ENCODE data around the gene MAST4. TPM values are rescaled to one million over a fixed set of nuclear protein-coding genes. Genes with fewer than 3 reads are reported as not detected.

MAST4 gene
- total RNA-seq, 4 donors from 2014 or later: 16.2 to 32.8 (median 25.0) TPM

DNA sequence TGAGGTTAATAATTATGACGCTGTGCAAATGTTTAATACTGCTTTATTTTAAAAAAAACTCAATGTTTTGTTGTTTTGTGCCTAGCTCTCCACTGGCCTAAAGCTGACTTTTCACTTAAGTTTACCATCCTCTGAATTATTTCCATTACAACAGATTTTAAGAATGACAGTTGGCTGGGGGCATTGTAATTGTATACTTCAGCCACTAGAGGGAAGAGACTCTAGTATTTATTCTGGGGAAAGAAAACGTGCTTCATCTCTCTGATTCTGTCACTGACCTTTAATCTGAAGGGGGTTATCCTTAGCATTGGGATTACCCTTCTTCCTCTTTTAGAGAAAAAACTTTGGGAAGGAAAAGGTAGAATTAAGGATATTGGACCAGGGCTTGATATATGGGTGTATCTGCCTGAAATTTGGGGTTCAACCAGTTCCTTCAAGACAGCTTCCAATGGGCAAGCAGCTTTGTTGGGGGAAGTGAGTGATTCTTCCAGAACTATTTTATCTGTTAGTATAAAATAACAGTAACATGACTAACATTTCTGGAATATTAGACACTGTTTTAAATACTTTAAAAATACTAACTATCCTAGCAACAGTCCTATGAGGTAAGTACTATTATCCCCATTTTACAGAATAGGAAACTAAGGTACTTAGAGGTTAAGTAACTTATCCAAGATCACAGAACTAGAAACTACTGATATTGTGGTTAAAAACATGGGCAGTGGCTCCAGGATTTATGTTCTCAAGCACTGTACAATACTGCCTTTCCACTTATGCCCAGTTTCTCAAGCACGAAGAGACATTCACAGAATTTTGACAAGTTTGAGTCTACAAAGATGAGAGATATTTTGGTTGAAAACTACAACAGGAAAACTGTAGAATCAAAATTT, 392.0 kb downstream of the MAST4 start:
- no peak for ATAC-seq
- WGBS, 2 donors (ENCODE audit: low coverage in 1 of 2): 48% methylated on average over 3 of the region's 3 CpGs
- no peaks in the 10 kb centered on the region for H3K27me3 ChIP-seq
- no peaks in the 10 kb centered on the region for H3K36me3 ChIP-seq
- H3K4me3 ChIP-seq: no peak overlapping the region
- TF ChIP-seq, protein P1, sequence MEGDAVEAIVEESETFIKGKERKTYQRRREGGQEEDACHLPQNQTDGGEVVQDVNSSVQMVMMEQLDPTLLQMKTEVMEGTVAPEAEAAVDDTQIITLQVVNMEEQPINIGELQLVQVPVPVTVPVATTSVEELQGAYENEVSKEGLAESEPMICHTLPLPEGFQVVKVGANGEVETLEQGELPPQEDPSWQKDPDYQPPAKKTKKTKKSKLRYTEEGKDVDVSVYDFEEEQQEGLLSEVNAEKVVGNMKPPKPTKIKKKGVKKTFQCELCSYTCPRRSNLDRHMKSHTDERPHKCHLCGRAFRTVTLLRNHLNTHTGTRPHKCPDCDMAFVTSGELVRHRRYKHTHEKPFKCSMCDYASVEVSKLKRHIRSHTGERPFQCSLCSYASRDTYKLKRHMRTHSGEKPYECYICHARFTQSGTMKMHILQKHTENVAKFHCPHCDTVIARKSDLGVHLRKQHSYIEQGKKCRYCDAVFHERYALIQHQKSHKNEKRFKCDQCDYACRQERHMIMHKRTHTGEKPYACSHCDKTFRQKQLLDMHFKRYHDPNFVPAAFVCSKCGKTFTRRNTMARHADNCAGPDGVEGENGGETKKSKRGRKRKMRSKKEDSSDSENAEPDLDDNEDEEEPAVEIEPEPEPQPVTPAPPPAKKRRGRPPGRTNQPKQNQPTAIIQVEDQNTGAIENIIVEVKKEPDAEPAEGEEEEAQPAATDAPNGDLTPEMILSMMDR (IDR thresholded peaks at IDR 0.05): peak; percentile 83 to 92 (median 88)
- TF ChIP-seq POLR2AphosphoS5 (IDR thresholded peaks at IDR 0.05): no peak
- H3K9me3 ChIP-seq: no peaks in the 10 kb centered on the region
- peak overlapping the region in 1 of 4 donors; percentile 11 for H3K27ac ChIP-seq
- H3K4me1 ChIP-seq: peaks cover 3 to 23% (median 5%) of the 10 kb centered on the region in 3 donors

GRCh38 chr5:66989286-66989685, 393.1 kb downstream of the MAST4 start:
- peaks cover 3 to 23% (median 5%) of the 10 kb centered on the region in 3 donors for H3K4me1 ChIP-seq
- no peaks in the 10 kb centered on the region for H3K36me3 ChIP-seq
- no peak for ATAC-seq
- TF ChIP-seq, protein P1 (IDR thresholded peaks at IDR 0.05): no peak
- no peak for TF ChIP-seq POLR2AphosphoS5 (IDR thresholded peaks at IDR 0.05)
- TF ChIP-seq POLR2A (IDR thresholded peaks at IDR 0.05): no peak
- no peak for TF ChIP-seq EP300 (IDR thresholded peaks at IDR 0.05)
- 0% methylated on average over 1 of the region's 1 CpG for WGBS, 2 donors (ENCODE audit: low coverage in 1 of 2)
- H3K27ac ChIP-seq: no peak overlapping the region
- no peaks in the 10 kb centered on the region for H3K27me3 ChIP-seq
- H3K4me3 ChIP-seq: no peak overlapping the region
- H3K9me3 ChIP-seq: no peaks in the 10 kb centered on the region

DNA sequence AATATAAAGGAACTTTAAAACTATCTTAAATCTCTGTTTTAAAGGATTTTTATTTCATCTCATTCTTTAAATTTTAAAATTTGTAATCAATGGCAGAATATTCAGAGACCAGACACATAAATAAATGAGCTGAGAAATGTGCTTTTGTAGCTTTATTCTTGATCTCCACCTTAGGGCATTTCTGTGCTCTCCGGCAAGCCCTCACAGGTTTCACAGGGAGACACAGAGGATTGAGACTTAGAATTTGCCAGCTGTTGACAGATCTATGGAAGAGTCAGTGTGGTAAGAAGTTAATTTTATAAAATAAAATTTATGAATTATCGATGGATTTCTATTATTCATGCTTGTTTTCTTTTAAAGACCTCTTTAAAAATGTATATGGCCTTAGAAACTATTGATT, 393.6 kb downstream of the MAST4 start:
- TF ChIP-seq POLR2A (IDR thresholded peaks at IDR 0.05) (no peak), POLR2AphosphoS5 (IDR thresholded peaks at IDR 0.05) (no peak), EP300 (IDR thresholded peaks at IDR 0.05) (no peak)
- TF ChIP-seq, protein P1 (IDR thresholded peaks at IDR 0.05): no peak
- ATAC-seq: no peak
- Histone ChIP-seq H3K36me3 (no peaks in the 10 kb centered on the region), H3K27me3 (no peaks in the 10 kb centered on the region), H3K9me3 (no peaks in the 10 kb centered on the region), H3K27ac (no peak overlapping the region), H3K4me3 (no peak overlapping the region), H3K4me1 (peaks cover 3 to 23% (median 5%) of the 10 kb centered on the region in 3 donors)
- 93 to 98% methylated on average over 2 of the region's 2 CpGs for WGBS, 2 donors (ENCODE audit: low coverage in 1 of 2)

- no peak for TF ChIP-seq POLR2A (IDR thresholded peaks at IDR 0.05)
- TF ChIP-seq, protein P1 (IDR thresholded peaks at IDR 0.05): no peak
- TF ChIP-seq POLR2AphosphoS5 (IDR thresholded peaks at IDR 0.05): no peak
- TF ChIP-seq EP300 (IDR thresholded peaks at IDR 0.05): no peak
- 0 to 18% methylated on average over 2 of the region's 2 CpGs for WGBS, 2 donors (ENCODE audit: low coverage in 1 of 2)
- no peaks in the 10 kb centered on the region for H3K36me3 ChIP-seq
- no peak overlapping the region for H3K27ac ChIP-seq
- H3K27me3 ChIP-seq: no peaks in the 10 kb centered on the region
- H3K9me3 ChIP-seq: no peaks in the 10 kb centered on the region
- H3K4me1 ChIP-seq: peaks cover 3 to 15% (median 5%) of the 10 kb centered on the region in 3 donors
- ATAC-seq: no peak
- H3K4me3 ChIP-seq: no peak overlapping the region
These were observed 395.6 kb downstream of the MAST4 start for GRCh38 chr5:66991746-66992145.

DNA sequence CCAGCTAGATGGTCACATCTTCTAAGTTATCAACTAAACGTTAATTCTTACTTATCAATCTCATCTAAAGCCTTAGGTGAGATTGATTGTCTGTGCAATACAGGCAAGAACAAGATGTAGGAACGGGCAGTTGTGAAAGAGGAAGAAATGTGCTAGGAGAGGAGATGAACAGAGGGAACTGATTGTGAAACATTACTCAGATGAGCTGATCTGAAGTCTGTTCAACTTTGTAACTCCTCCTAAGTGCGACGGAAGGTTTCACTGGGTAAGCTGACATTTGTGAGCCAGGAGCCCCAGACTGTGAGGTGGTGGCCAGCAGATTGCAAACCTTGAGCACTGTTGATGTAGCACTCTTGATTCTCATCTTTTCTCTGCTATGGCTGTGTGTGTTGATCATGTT, 396.4 kb downstream of the MAST4 start:
- no peak overlapping the region for H3K4me3 ChIP-seq
- peak; percentile 34 for ATAC-seq
- H3K4me1 ChIP-seq: peaks cover 3 to 7% (median 4%) of the 10 kb centered on the region in 3 donors
- no peaks in the 10 kb centered on the region for H3K9me3 ChIP-seq
- TF ChIP-seq EP300 (IDR thresholded peaks at IDR 0.05) (no peak), POLR2AphosphoS5 (IDR thresholded peaks at IDR 0.05) (no peak), POLR2A (IDR thresholded peaks at IDR 0.05) (no peak)
- TF ChIP-seq, protein P1 (IDR thresholded peaks at IDR 0.05): no peak
- H3K36me3 ChIP-seq: no peaks in the 10 kb centered on the region
- no peaks in the 10 kb centered on the region for H3K27me3 ChIP-seq
- no peak overlapping the region for H3K27ac ChIP-seq
- 70 to 79% methylated on average over 2 to 4 of the region's 4 CpGs for WGBS, 2 donors (ENCODE audit: low coverage in 1 of 2)

Data from gastroesophageal sphincter (tissue), 4 donors.